ENCODE data around the gene GABRP.
A peak's percentile ranks its signal among the peaks of the same experiment; 100 is the strongest.

Gene GABRP

GRCh38 chr5:170774831-170775230 lies 8.7 kb upstream of the GABRP start:
- TF ChIP-seq EZH2phosphoT487 (IDR thresholded peaks at IDR 0.05; ENCODE audit: low read depth) (0 out of 2 replicates have a peak, but pooled peaks have one; percentile 5), CTCF (IDR thresholded peaks at IDR 0.05; ENCODE audit: low read depth, low read length) (peak; percentile 60)
- H4K20me1 ChIP-seq (ENCODE audit: insufficient read depth, low read length), result peaks cover 11% of the 10 kb centered on the region; the same call in 1 of the 2 replicates
- peaks cover 25% of the 10 kb centered on the region for H3K4me1 ChIP-seq (ENCODE audit: low read length)
- H2AFZ ChIP-seq (ENCODE audit: low read depth, low read length), result no peak overlapping the region
- no peak overlapping the region for H3K27ac ChIP-seq (ENCODE audit: low read length)
- no peak overlapping the region for H3K4me2 ChIP-seq (ENCODE audit: low read length)
- no peaks in the 10 kb centered on the region for H3K9me3 ChIP-seq (ENCODE audit: insufficient read depth, low read length)
- no peaks in the 10 kb centered on the region for H3K36me3 ChIP-seq (replicated peaks; ENCODE audit: low read depth, low read length)
- no peak overlapping the region for H3K9ac ChIP-seq (ENCODE audit: low read length)
- no peak overlapping the region for H3K4me3 ChIP-seq (ENCODE audit: low read length)
- H3K79me2 ChIP-seq (ENCODE audit: low read length), result no peaks in the 10 kb centered on the region
- peaks cover 84% of the 10 kb centered on the region for H3K27me3 ChIP-seq (ENCODE audit: low read depth, low read length)

- no peak for TF ChIP-seq CTCF (IDR thresholded peaks at IDR 0.05; ENCODE audit: low read depth, low read length)
- no peak for TF ChIP-seq EZH2phosphoT487 (IDR thresholded peaks at IDR 0.05; ENCODE audit: low read depth)
- Histone ChIP-seq H3K9ac (ENCODE audit: low read length) (no peak overlapping the region), H3K9me3 (ENCODE audit: insufficient read depth, low read length) (no peaks in the 10 kb centered on the region), H4K20me1 (ENCODE audit: insufficient read depth, low read length) (0 out of 2 replicates have a peak, but pooled peaks cover 1% of the 10 kb centered on the region), H3K36me3 (replicated peaks; ENCODE audit: low read depth, low read length) (no peaks in the 10 kb centered on the region), H3K4me2 (ENCODE audit: low read length) (no peak overlapping the region), H3K27me3 (ENCODE audit: low read depth, low read length) (peaks cover 93% of the 10 kb centered on the region), H3K27ac (ENCODE audit: low read length) (no peak overlapping the region), H3K4me1 (ENCODE audit: low read length) (peaks cover 7% of the 10 kb centered on the region), H3K79me2 (ENCODE audit: low read length) (no peaks in the 10 kb centered on the region), H2AFZ (ENCODE audit: low read depth, low read length) (no peak overlapping the region), H3K4me3 (ENCODE audit: low read length) (no peak overlapping the region)
These were observed 1.6 kb upstream of the GABRP start for GRCh38 chr5:170781946-170782345.

GRCh38 chr5:170782438-170782837 lies 1.1 kb upstream of the GABRP start:
- no peaks in the 10 kb centered on the region for H3K9me3 ChIP-seq (ENCODE audit: insufficient read depth, low read length)
- H3K4me1 ChIP-seq (ENCODE audit: low read length), result 0 out of 2 replicates have a peak, but pooled peaks cover 5% of the 10 kb centered on the region
- H3K79me2 ChIP-seq (ENCODE audit: low read length), result no peaks in the 10 kb centered on the region
- no peak overlapping the region for H3K9ac ChIP-seq (ENCODE audit: low read length)
- no peak overlapping the region for H3K4me3 ChIP-seq (ENCODE audit: low read length)
- no peak overlapping the region for H3K4me2 ChIP-seq (ENCODE audit: low read length)
- H2AFZ ChIP-seq (ENCODE audit: low read depth, low read length), result no peak overlapping the region
- H4K20me1 ChIP-seq (ENCODE audit: insufficient read depth, low read length), result no peaks in the 10 kb centered on the region
- H3K27me3 ChIP-seq (ENCODE audit: low read depth, low read length), result peaks cover 92% of the 10 kb centered on the region
- H3K36me3 ChIP-seq (replicated peaks; ENCODE audit: low read depth, low read length), result no peaks in the 10 kb centered on the region
- no peak for TF ChIP-seq EZH2phosphoT487 (IDR thresholded peaks at IDR 0.05; ENCODE audit: low read depth)
- TF ChIP-seq CTCF (IDR thresholded peaks at IDR 0.05; ENCODE audit: low read depth, low read length), result no peak
- no peak overlapping the region for H3K27ac ChIP-seq (ENCODE audit: low read length)

GRCh38 chr5:170785416-170785815 lies 1.9 kb downstream of the GABRP start:
- TF ChIP-seq CTCF (IDR thresholded peaks at IDR 0.05; ENCODE audit: low read depth, low read length), result no peak
- TF ChIP-seq EZH2phosphoT487 (IDR thresholded peaks at IDR 0.05; ENCODE audit: low read depth), result no peak
- Histone ChIP-seq H3K4me1 (ENCODE audit: low read length) (0 out of 2 replicates have a peak, but pooled peaks cover 5% of the 10 kb centered on the region), H3K79me2 (ENCODE audit: low read length) (no peaks in the 10 kb centered on the region), H3K4me3 (ENCODE audit: low read length) (no peak overlapping the region), H3K9me3 (ENCODE audit: insufficient read depth, low read length) (no peaks in the 10 kb centered on the region), H3K4me2 (ENCODE audit: low read length) (no peak overlapping the region), H3K9ac (ENCODE audit: low read length) (no peak overlapping the region), H4K20me1 (ENCODE audit: insufficient read depth, low read length) (no peaks in the 10 kb centered on the region; the same call in 1 of the 2 replicates), H3K27me3 (ENCODE audit: low read depth, low read length) (peaks cover 87% of the 10 kb centered on the region), H3K36me3 (replicated peaks; ENCODE audit: low read depth, low read length) (no peaks in the 10 kb centered on the region), H3K27ac (ENCODE audit: low read length) (no peak overlapping the region), H2AFZ (ENCODE audit: low read depth, low read length) (no peak overlapping the region)

All from OCI-LY3 (cell line).